Activated effector memory CD4-positive, alpha-beta T cell treated with Interleukin-2 at 50 U/mL for 16 hours (primary cell): Measurements from ENCODE around the gene CPED1.

Experiments
- DNase-seq: peaks from one replicate; pipeline ENCODE4 v3.0.0-alpha.2; 2020

The CPED1 gene

GRCh38 chr7:121334875-121335648 lies 346.6 kb downstream of the CPED1 start:
- DNase-seq, result no peak

DNA sequence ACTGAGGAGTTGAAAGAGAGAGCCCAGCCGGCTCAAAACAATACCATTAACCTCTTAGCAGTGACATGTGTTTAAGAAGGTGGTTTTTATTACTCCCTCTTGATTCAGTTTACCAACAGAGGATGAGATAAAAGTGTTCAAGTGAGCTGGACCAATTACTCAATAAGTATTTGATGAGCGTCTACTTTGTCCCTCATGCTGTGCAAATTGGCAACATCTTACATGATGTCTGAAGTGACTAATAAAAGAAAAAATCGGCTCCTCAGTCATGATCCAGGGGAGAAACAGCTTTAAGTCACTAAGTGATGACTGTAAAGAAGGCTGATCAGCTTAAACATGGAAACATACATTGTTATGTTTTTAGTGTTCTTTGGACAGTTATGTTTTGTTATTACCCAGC lies 348.1 kb downstream of the CPED1 start:
- DNase-seq, result no peak

DNA sequence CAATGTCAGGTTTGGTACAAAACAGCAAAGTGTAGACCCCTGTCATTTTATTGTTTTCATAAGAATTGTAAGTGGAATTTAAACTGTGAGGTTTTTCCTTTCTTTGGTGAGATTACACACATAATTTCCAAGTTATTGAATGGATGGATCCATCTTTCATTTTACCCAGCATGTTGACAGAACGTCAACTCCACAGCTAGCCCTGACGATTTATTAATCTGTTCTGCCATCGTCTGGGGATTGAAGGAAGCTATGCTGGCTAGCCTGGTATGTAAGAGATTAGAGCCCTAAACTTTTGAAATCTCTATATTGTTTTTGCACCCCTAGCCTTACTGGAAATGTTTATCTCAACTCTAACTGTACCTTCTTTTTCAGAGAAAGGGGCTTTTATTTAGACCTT lies 348.9 kb downstream of the CPED1 start:
- DNase-seq, result no peak

GRCh38 chr7:121339082-121339481 lies 350.6 kb downstream of the CPED1 start:
- no peak for DNase-seq

GRCh38 chr7:121341933-121342332 lies 353.4 kb downstream of the CPED1 start:
- no peak for DNase-seq

GRCh38 chr7:121342631-121343030 lies 354.1 kb downstream of the CPED1 start:
- no peak for DNase-seq

GRCh38 chr7:121343302-121343701 lies 354.8 kb downstream of the CPED1 start:
- DNase-seq, result no peak

DNA sequence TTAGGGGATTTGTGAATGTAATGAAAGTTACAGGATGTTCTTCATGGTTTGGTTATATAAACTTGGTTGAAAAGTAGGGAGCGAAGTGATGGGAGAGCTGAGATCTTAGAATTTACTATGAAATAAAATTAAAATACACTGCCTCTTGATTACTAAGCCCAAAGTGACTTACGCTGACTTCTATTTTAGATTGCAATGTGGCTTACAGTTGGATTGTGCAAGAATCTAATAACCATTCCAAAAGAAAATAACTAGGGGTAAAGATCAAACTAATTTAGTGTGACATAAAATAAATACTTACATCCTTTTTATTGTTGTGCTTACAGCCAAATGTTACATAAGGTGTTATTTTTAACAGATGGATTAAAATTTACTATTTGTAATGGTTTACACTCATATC lies 355.6 kb downstream of the CPED1 start:
- DNase-seq, result no peak

DNA sequence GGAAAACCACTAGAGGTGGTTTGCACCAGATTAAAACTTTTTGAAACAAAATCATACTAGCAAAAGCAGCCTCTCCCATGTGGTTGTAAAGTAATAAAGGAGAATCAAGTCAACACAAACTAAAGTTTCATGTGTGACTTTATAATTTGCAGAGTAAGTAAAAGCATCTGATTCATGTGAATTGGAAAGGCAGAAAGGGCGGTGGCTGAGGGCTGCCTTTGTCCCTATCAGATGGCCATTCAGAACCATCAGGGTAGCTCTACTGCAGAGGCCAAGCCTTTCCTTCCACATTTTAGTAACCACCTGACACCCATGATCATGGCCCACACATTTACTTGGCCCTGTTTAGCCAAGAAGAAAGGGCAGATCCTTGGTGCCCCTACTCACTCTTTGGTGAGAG lies 356.0 kb downstream of the CPED1 start:
- DNase-seq, result no peak
